Measurements from ENCODE around the gene FBXO8. TPM values are rescaled to one million over a fixed set of nuclear protein-coding genes. Genes with fewer than 3 reads are reported as not detected.
A peak's percentile ranks its signal among the peaks of the same experiment; 100 is the strongest.
"Not testable (repeated sequence)": the region's sequence is repeated elsewhere in the genome, so short reads cannot be mapped to it uniquely, and the experiment has no call there.

FBXO8 gene
- total RNA-seq, 1 experiment from 2014 or later: 20.3 TPM

DNA sequence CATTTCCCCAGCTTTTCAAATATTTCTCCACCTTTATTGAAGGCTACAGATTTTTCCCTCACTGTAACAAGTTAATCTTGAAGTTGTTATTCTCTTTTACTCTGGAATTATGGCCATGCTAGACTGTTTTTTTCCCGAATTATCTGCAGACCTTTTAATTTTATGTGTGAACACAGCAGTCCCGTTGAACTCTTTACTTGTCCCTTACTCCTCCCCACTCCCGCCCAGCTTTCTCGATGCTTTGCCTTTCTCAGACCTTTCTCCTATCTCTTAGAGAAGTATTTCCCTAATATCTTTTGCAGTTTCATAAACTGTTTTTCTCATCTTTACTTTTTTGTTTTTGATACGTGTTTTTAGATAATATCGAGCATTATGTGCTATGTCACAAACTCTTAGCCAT lies 1.0 kb upstream of the FBXO8 start:
- no peak for DNase-seq (ENCODE audit: low read depth)

DNA sequence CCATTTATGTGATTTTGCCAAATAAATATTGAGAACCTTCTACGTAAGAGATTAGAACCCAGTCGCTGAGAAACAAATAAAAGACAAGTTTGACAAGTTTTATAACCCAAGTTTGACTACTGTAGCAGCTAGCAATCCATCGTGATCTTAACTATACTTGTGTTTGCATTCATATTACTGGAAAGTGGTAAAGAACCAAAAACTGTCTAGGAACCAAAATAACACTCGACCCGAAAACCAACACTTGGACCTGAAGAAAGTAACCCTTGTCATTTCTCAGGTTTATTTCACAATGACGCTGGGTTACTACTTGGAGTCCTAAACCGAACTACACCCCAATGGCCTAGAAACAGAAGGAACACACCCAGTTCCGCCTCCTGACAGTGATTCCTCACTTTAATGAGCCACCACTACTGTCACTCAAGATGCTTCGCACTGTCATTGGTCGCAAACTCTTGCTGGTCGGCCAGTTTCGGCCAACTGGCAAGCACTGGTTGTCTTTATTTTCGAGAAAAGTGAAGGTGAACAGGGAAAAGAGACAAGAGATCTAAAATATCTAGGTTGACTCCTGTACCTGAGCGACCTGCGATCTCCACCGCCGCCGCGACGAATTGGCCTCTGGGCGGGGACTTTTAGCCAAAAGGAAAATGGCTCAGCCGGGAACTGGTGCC lies 496 bp downstream of the FBXO8 start:
- DNase-seq (ENCODE audit: low read depth): peak; percentile 91

DNA sequence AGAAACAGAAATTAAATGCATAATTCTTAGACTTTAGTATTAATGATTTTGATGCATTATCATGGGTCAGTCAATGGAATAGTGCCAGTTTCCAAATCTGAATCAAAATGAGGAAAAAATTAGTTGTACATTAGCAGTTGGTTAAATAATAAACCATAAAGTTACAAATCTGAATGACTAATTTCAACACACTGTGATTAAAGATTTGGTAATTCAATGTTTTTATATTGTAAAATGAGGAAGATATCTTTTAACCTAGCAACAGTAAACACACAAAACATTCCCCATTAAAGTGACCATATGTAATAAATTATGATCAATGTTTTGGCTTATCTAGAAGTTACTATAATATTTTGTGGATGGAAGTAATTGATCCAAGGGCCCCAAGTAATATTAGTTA lies 1.6 kb downstream of the FBXO8 start:
- DNase-seq (ENCODE audit: low read depth): no peak

DNA sequence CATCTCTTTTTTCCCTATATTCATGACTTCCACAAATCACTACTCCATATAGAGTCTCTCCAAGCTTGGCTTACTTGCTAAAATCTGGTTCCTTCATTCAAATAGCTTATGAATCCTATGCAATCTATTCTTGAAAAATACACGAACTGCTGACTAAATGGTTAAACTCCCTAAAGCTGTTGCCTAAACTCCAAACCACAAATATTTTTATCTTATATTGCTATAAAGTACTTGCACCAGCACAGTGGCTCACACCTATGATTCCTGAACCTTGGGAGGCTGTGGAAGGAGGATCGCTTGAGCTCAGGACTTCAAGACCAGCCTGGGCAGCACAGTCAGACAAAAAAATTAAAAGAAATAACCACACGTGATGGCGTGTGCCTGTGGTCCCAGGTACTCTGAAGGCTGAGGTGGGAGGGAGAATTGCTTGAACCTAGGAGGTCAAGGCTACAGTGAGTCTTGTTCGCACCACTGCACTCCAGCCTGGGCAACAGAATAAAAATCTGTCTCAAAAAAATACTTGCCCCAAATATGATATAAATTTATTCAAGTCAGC lies 2.2 kb downstream of the FBXO8 start:
- DNase-seq (ENCODE audit: low read depth): no peak

DNA sequence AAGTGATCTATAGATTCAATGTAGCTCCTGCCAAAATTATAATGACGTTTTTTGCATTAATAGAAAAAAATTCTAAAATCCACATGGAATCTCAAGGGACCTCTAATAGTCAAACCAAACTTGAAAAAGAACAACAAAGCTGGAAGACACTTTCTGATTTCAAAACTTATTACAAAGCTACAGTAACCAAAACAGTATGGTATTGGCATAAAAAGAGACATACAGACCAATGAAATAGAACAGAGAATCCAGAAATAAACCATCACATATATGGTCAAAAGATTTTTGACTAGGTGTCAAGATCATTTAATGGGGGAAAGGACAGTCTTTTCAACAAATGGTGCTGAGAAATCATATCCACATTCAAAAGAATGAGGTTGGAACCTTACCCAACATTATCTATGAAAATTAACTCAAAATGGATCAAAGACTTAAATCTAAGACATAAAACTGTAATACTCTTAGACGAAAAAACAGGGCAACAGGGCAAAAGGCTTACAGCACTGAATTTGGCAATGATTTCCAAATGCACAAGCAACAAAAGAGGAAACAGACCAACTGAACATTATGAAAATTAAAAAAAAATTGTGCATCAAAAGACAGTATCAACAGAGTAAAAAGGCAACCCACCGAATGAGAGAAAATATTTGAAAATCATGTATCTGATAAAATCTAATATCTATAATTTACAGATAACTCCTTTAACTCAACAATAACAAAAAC lies 3.9 kb downstream of the FBXO8 start:
- no peak for DNase-seq (ENCODE audit: low read depth)

DNA sequence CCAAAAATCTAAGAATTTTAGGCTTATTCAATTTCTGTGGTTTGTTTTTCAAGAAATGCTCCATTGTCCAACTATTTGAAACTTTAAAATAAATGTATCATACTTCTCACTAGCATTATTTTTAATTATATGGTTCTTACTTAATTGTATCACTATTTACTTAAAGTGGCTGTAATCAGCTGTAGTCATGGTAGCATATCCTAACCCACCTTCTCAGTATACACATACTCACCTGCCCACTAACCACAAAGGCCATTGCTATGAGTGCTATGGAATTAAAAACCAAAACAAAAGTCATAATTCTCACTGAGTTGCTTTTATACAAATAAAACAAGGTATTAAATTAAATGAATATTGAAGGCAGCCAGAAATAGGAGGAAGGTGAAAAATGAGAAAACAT lies 5.0 kb downstream of the FBXO8 start:
- no peak for DNase-seq (ENCODE audit: low read depth)

DNA sequence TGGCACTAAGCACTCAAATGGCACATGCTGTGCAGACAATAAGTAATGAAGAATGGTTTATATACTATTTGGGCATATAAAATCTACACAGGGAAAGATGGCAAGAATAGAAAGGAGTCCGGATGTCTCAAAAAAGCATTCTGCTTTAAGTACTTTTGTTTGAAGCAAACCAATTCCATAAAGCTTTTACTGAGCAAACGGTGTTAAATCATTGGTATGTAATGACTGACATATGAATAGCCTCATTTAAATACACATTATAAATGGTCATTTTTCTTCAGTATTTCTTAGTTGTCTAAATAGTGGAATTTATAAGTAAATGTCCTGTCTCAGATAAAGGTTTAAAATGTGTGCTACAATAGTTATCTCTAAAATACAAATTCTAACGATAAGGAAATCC lies 6.0 kb downstream of the FBXO8 start:
- DNase-seq (ENCODE audit: low read depth): no peak

DNA sequence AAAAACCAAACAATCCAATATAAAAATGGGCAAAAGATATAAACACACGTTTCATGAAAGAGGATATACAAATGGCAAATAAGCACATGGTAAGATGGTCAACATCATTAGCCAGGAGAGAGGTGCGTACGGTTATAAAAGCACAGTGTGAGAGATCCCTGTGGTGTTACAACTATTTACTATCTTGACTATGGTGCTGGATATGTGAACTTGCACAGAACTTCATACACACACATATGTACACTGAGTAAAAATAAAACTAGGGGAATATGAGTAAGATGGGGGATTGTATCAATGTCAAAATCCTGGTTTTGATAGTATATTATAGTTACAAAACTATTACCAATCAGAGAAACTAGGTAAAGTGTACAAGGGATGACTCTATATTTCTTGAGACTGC lies 8.4 kb downstream of the FBXO8 start:
- DNase-seq (ENCODE audit: low read depth): no peak

DNA sequence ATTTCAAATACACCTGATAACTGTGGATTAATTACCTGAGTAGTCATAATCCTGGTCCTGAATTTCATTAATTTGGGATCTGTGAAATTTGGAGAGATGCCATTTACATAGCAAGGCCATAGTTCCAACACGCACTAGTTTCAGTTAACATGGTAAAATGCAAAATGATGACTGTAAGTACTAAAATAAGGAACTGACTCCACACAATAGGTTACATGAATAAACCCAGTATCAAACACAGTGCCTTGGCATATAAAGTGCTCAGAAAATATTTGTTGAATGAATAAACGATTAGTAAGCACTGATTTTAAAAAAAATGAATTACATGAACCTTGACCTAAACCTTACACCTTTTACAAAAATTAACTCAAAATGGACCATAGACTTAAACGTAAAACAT lies 9.0 kb downstream of the FBXO8 start:
- DNase-seq (ENCODE audit: low read depth): no peak

DNA sequence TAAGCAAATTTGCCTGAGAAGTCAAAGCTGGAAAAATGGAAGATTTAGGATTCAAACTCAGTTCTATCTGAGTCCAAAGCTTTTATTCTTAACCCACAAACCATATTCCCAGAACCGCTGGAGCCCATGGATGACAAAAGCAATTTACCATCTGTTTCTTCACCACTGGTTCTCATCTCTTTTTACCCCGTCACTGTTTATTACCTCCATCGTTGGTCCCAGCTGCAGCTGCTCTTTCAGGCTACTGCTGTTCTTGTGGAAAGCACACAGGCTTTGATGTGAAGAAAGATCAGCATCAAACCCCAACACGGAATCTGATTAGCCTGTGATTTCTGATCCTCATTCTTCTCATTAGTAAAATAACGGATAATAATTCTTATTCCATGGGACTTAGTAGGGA lies 9.5 kb downstream of the FBXO8 start:
- no peak for DNase-seq (ENCODE audit: low read depth)

DNA sequence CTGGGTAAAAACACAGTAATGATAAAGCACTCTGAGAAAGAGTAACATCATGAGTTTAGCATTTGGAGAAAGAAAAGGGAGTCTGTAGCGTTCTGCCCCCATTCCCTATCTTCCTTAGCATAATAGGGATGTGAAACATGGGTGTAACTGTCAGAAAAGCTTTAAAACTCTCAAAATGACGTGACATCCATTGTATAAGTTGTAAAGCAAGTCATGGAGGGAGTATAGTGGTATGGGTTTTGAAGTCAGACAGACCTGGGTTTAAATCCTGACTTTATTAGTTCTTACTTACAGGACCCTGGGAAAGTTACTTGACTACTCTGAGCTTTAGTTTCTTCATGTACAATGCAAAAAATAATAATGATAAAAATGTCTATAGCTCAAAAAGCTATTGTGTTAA lies 17.1 kb downstream of the FBXO8 start:
- no peak for DNase-seq (ENCODE audit: low read depth)

DNA sequence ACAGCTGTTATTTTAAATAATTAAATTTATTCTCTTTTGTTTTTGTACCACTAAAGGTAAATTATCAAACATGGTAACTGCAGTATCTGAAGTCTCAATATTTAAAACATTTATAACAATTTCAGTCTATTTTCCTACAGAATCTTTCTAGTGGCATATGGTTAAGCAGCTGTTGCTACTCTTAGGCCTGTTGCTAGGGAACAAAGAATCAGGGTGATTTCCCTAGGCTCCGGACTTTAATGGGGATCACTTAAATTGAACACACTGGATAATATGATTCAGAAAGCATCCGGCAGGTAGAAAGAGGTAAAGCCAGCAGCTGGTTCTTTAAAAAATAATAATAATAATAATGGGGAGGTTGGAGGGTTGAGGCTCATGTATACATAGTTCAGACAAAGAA lies 17.6 kb downstream of the FBXO8 start:
- no peak for DNase-seq (ENCODE audit: low read depth)

DNA sequence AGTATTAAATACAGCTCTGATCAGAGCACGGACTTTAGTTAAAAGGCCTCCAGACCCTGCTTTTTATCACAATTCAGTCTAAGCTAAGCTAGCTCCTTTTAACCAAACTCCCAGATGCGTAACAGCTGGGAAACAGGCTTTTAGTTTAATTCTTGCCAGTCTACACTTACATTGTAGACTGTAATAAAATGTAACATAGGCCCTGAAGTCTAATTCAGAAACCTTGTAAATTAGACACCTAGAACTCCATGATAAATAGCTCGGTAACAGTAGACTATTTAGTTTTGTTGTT lies 20.1 kb downstream of the FBXO8 start:
- no peak for DNase-seq (ENCODE audit: low read depth)

DNA sequence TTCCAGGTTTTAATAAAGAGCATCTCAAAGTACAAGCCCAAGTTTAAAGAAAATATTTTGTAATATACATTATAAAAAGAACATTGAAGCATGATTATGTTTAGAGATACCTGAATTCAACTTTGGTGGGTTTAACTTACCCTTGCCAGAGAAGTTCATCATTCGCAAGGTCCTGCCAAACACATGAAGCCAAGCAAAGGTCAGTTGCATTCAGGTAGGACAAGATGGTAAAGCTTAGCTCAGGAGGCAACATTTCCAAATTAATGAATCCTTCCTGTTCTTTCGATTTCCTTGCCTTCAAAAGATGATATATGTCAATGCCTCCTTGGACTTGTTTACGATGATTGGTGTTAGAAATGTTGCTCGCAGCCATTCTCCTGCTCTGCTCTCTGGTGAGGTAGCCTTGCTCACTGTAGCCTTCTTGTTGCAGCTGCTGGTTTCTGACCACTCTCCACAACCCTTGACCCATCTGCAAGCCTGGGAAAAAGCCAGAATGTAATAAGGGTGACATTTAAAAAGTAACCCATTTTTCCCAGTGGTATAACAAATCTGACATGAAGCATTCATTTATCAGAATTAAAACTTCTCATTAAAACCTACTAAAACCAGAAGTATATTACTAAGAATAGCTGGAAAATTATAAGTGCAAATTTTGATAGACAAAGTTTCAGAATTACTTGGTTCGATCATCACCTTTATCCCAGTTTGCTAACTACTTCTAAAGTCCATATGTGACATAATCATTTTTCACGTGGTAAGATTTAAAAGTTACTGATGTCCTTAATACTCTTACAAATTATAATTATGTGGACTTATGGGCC lies 20.6 kb downstream of the FBXO8 start:
- no peak for DNase-seq (ENCODE audit: low read depth)

DNA sequence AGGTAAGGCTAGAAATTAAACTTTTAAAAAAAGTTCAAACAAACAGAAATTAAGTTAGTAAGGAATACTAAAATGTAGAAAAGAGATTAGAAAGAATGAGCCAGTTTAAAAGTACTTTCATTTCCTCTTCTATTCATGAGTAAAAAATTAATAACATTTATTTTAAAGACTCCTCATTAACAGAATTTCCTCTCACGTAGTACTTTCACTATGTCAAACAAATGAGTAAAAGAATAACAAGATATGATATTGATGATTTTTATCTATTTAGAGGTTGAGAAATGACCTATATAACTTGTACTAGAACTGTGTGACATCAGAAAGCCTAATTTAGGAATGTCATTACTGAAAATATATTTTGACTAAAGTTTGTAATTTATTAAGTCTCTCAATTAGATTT lies 22.0 kb downstream of the FBXO8 start:
- DNase-seq (ENCODE audit: low read depth): not testable (repeated sequence)

DNA sequence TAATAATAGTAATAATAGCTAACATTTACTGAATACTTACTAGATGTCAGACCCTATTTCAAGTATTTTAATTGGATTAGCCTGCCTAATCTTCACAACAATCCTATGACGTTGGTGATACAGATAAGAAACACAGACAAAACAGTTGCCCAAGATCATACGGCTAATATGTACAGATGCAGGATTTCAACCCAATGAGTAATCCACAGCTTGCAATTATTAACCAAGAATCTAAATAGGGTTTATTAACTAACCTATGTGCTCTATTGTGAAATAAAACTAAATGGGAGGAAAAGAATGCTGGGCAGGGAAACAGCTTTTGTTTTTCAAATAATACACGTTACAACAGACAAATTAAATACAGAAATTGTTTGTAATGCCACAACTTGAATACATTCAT lies 23.4 kb downstream of the FBXO8 start:
- no peak for DNase-seq (ENCODE audit: low read depth)

DNA sequence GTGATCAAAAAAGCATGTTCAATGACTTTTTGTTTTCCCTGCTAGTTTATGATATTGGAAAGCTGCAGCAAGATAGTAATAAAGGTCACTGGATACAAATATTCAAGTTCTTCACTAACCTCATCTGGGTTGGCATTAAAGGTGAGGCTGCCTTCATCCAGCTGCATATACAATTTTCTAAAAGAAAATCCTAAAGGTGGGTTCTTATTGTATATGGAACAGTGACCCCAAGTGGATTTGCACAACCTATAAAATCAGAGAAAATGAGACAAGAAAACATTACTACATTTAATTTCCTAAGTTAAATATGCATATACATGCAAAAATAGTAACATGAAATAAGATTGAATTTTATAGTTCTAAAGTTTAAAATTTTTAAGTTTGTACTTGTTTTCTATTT lies 23.9 kb downstream of the FBXO8 start:
- no peak for DNase-seq (ENCODE audit: low read depth)

DNA sequence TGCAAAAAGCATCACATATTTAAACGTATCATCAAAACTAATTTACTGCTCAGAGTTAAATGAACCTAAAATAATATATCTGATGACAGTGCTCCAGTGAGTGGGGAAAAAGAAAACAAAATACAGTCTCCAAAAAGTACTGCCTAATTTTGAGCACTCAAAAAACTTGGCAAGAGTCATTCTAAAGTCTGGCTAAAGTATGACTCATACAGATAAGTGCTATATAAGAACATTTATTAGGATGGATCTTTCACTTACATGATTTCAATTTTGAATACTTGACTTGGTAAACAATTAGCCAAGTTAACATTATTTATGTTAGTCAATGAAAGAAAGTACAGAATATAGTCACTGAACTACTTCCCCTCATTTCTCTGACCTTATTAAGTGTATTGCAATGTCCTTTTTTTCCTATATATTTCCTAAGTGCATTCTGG lies 27.2 kb downstream of the FBXO8 start:
- no peak for DNase-seq (ENCODE audit: low read depth)

DNA sequence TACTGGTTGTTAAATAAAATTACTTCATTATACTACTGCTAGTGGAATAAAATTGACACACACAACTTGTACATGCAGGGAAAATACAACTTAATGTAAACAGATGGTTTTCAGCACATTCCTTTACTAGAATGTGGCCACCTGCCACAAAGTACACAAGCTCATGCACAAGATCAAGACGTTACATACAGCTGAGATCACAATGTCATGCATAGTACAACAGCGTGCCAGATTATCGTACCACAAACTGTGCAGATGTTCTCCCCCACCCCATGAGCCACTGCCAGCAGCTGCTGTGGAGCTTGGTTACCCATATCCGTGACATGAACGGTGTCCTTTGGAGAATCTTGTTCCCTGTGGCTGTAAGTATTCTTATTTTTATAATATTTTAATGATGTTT lies 27.7 kb downstream of the FBXO8 start:
- no peak for DNase-seq (ENCODE audit: low read depth)

DNA sequence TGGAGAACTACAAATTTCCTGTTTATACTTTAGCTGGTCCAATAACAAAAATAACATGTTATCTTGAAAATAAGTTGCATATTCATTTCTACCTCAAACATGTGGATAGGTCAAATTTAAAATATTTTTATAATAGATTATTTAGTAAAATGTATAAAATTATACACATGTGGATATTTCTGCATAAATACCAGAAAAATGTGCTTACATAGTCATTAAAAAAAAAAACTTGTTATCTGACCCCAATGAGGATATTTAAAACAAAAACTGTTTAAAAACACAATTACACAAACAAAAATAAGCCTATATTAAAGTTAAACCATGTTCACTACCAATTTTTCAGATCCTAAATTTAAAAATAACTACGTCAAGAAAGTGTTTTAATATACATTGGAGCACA lies 28.1 kb downstream of the FBXO8 start:
- no peak for DNase-seq (ENCODE audit: low read depth)

DNA sequence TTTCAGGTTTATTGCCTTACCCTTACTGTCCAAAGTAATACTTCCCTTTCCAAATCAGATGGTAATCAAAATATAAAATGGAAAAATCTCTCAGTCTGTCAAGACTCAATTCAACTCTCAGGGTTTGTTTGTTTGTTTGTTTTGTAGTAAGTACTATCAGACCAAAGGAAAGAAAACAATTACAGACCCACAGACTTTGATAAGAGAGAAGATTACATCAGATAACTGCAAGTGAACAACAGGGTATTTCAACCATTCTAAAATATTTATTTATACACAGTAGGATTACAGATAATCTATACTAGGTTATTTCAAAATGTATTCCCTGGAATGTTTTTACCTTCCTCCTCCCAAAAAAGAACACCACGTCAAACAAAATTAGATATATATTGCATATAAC lies 28.9 kb downstream of the FBXO8 start:
- DNase-seq (ENCODE audit: low read depth): no peak

DNA sequence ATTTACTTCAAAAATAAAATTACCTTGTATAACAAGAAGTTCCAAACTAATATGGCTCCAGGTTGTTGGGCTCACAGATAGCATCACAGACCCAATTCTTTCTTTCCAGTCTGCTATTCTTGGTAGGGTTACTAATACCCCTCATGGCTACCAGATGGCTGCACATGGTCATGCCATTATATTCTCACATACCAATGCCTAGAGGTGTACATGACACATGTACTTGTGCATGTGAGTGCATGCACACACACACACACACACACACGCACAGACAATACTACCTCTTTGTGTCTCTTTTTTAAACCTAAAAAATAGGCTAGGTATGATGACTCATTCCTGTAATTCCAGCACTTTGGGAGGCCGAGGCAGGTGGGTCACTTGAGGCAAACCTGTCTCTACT lies 31.1 kb downstream of the FBXO8 start:
- no peak for DNase-seq (ENCODE audit: low read depth)
